NCI-H526 (cell line): ENCODE results near the gene STAC2.
A peak's percentile ranks its signal among the peaks of the same experiment; 100 is the strongest.

ENCODE experiments used
- DNase-seq, 2 experiments: peaks; one replicate each; lab custom pipeline; 2025; lab: John Stamatoyannopoulos, UW

The STAC2 gene

DNA sequence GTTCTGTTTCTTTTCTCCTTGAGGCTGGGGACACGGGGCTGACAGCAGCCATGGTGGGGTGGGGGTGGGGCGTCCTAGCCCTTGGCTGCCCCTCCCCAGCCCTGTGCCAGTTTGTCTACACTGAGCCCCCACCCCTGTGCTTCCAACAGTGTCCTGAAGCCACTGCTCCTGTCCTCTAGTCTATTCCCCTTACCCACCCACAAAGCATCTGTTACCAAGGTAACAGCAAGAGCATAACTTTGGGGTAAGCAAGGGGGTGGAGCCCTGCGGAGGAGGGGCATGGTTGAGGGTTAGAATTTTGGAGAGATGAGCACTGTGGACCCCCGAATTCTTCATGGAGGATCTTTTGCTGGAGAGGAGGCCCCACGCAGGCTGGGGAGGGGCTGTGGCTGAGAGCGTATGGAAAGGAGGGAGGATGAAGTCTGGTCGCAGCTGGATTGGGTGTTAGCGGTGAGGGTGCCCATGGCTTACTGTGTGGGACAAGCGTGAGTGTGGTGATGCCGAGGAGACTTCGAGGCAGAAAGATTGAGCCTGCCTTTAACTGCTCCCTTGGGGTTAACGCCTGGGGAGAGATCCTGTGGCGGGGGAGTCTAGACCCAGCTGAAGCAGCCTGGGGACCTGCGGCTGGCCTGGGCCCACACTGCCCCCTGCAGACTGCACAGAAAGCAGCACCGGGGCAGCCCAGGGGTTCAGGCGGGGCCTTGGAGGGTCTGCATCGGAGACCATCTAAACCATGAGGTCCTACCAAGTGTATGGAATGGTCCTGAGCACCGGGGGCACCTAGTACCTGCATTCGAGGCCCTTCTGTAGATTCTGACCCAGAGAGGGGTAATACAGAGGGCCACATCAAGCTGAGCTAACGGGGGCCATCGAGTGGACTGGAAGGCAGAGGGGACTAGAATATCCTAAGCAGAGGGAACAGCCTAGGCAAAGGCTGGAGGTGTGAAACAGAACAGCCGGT is 6.1 kb upstream of the STAC2 start:
- peak; percentile 36 to 80 for DNase-seq

GRCh38 chr17:39231091-39231561 is 5.4 kb upstream of the STAC2 start:
- peak in 1 of 2 experiments; percentile 45 for DNase-seq

- no peak for DNase-seq
Measured at GRCh38 chr17:39230361-39230760, 4.6 kb upstream of the STAC2 start.

- peak in 1 of 2 experiments; percentile 22 for DNase-seq
Measured at GRCh38 chr17:39229274-39229913, 3.6 kb upstream of the STAC2 start.

- DNase-seq: no peak
Measured at GRCh38 chr17:39227364-39227919, 1.7 kb upstream of the STAC2 start.

DNA sequence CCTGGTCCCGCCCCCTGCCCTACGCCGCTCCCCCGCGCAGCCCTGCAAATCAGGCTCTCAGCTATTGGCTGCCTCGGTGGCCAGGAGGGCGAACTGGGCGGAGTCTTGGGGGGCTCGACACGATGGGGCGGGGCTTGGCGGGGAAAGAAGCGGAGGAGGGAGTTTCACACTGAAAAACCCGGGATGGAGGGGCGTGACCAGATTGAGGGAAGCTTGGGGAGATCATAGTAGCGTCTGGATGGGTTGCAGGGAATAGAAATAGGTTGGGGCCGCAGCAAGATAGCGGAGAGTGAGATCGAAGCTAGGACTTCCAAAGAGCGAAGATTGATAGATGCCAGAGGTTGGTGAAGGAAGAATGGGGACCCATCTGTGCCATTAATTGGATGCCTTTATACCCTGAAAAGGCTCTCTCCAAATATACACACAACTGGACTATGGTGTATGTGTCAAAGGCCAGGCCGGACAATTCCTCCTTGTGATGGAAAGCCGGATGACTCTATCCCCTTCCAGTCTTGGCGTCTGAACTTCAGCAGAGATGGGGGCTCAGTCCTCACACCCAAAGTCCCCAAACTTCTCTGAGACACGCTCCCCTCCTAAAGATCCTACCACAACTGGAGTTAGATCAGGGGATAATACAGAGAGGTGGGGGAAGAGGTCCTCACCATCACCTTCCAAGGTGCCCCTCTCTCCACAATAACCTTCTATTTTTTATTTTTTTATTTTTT is 376 bp upstream of the STAC2 start:
- peak; percentile 43 to 65 for DNase-seq

DNA sequence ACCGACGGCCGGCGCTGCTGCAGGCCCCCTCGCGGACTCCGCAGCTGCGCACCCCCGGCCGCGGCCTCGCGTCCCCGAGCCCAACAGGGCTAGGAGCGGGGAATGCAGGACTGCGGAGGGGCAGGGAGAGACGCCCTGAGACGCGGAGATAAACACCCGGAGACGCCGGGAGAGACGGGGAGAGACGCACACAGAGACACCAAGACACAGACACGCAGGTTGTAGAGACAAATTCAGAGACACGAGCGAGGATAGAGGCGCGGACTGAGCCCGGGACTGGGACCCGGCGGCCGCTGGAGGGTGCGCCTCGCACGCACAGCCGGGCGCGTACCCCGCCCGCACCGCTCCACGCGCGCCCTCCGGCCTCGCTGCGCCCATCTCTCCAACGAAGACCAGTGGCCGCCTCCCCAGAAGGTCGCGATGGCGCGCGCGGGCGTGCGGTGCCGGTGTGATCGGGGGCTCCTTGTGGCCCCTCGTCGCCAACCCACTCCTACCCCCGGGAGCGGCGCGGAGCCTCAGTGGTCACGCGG is 902 bp downstream of the STAC2 start:
- no peak for DNase-seq

DNA sequence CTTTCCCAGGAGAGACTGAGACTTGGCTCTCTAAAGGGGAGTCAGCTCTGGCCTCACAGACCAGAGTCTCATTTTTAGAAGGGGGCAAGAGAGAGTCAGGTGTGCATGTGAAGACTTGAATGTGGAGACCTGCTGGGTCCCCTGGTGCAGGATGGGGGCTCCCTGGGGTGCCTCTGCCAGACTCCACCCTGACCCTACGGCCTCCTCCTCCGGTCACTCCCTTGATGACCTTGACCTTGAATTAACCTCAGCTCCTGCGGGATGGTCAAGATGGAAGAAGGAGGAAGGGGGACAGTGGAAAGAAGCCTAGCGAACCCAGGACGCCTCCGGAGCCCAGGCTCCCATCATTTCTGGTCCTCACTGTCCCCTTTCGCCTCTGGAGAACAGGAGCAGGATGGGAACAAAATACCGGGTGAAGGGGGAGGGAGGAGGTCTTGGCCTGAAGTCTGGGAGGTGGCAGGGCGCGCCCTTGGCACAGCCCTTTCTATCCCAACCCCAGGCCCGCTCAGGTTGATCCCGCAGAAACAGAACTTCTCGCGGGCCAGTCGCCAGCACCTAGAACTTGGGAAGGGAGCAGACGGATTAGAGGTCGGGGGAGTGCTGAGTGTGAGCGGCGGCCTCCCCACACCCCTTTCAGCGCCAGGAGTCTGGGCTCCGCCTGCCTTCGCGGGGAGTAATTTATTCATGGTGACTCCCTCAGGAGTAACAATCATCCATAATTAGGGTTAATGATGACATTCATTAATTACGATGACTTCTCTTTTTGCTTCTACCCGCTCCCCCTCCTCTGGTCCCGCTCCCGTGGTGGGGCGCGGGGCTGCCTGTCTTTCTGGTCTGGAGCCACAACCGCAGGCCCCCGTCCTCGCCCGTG is 1.6 kb downstream of the STAC2 start:
- DNase-seq: no peak

GRCh38 chr17:39222866-39223834 is 2.6 kb downstream of the STAC2 start:
- no peak for DNase-seq

- DNase-seq: no peak
Measured at GRCh38 chr17:39222151-39222550, 3.6 kb downstream of the STAC2 start.

- DNase-seq: no peak
Measured at GRCh38 chr17:39221572-39221971, 4.2 kb downstream of the STAC2 start.

- no peak for DNase-seq
Measured at GRCh38 chr17:39219647-39220154, 6.0 kb downstream of the STAC2 start.

DNA sequence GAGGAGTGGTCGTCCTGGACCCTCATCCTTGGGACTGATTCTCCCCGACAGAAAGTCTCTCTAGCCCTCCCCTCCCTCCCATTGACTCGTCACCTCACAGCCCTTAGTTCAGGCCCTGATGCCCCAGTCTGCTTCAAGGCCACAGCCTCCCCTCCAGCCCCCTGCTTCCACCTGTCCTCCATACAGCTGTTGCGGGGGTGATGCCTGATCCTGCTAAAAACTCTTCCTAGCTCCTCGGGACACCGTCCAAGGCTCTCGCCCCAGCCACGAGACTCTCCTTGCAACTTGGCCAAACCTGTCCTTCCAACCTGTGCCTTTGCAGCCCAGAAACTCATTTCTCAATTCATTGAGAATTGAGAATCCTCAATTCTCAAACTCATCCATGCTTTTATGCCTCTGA is 6.8 kb downstream of the STAC2 start:
- no peak for DNase-seq

DNA sequence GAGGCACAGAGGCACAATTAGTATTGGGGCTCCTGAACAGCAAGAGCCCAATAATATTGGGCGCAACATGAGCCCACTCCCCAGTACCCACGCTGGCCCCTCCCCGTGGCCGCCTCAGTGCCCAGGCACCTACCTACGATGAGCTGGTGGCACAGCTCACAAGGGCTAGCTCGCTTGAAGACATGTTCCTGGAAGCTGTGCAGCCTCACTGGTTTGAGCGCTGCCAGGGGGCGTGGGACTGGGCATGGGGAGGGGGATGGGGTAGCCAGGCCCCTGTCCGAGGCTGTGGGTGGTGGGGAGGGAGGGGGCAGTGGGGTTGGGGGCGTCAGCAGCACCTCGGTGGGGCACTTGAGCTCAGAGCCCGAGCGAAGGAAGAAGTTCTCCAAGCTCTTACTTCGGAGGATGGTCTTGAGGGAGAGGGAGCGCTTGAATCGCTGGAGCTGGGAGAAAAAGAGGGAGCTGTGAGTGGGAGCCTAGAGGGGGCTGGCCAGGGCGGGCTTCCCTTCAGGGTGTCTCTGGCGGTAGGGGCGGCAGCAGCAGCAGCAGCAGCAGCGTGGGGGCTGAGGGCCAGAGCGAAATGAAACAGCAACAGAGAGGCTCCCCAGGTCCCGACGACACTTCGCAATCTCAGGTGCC is 7.9 kb downstream of the STAC2 start:
- DNase-seq: no peak

- no peak for DNase-seq
Measured at GRCh38 chr17:39213852-39214251, 11.9 kb downstream of the STAC2 start.

DNA sequence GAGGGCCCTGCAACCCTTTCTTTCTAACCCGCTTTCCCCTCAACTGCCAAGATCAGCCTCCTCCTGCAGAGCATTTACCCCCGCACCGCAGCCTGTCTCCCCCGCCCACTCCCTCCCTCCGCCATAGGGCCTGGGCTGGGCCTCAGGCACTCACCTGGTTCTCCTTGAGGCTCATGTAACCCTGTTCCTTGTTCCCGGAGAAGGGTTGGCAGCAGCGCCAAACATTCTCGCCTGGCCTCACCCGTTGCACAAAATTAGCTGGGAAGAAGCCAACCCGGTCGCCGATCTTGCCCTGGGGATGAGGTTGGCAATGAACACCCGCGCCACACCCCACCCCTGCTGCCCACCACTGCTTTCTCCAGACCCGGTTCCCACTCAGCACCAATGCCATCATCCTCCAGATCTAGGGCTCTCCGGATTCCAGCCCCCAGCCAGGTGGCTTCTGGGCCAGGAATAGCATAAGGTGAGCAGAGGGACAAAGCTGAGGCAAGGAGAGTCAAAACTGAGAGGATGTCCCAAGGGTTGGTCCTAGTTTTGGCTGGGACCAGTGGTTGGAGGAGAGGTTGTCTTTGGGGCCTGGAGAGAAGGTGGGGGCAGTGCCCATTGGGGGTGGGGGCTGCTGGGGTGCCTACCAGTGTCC is 12.8 kb downstream of the STAC2 start:
- no peak for DNase-seq

- DNase-seq: no peak
Measured at GRCh38 chr17:39212195-39212810, 13.4 kb downstream of the STAC2 start.

DNA sequence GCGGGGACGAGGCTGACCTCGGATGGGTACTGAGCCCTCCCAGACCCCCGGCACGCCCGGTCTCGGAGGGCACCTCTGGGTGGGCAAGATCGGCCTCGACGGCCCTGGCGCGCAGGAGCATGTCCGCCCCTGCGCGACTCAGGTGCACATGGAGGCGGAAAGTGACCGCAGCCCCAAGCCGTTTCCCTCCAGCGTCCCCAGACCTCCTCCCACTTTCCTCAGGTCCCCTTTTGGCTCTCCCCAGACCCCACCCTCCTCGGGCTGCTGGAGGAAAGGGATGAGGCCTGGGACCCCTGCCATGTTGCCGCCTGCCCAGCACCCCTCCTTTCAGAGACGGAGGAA is 15.7 kb downstream of the STAC2 start:
- DNase-seq: no peak
